Activated T-cell treated with anti-CD3 and anti-CD28 coated beads, Interleukin-2, amount 50 U/mL, for 1 hour (primary cell): Measurements from ENCODE around the gene CDC14B.
"Not testable (repeated sequence)": the region's sequence is repeated elsewhere in the genome, so short reads cannot be mapped to it uniquely, and the experiment has no call there.

Experiments
- DNase-seq: peaks from one replicate; pipeline ENCODE4 v3.0.0-alpha.2; 2020

The CDC14B gene

DNA sequence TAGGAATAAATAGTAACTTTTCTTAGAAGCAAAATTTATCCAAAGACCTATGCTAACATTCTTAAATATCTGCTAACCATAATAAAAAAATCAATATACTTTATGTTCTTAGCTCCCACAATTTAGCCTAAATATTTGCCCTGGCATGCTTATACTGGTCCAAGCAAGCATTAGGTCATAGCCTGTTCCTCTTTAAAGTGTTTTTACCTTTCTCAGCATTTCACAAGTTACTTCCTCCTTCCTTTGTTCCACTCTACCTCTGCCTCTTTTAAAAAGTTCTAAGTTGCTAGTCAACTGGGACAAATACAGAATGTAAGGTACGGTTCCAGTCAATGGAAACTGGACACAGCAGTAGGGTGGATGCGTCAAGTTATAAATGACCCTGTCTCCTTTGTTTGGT, 37.4 kb downstream of the CDC14B start:
- DNase-seq: not testable (repeated sequence)

- no peak for DNase-seq
Measured at GRCh38 chr9:96581786-96582185, 37.9 kb downstream of the CDC14B start.

DNA sequence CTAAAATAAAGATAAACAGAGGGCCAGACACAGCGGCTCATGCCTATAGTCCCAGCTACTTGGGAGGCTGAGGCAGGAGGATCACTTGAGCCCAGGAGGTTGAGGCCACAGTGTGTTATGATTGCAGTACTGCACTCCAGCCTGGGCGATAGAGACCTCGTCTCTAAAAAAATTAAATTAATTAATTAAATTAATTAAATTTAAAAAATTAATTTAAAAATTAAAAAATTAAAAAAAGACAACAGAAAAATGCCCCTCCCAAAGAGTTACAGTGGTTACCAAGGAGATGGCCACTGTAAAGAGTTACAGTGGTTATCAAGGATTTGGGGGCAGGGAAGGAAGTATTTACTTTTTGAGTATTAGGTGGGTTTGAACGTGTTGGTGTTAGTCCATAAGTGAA, 38.3 kb downstream of the CDC14B start:
- no peak for DNase-seq

DNA sequence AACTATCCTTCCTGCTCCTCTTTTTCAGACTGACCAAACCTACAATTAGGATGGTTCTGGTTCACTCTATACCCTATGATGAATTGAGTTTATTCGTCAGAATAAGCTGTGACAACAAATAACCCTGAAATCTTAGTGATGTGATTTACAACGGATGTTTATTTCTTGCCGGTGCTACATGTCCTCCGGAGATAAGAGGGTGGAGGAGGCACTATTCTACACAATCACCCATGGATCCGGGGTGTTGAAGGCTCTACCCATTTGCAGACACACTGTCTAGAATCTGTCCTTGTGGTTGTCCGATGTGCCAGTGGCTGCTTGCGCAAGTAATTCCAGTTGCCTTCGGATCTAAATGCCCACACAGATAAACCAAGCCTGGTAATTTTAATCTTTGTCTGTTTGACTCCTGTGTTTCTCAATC, 44.7 kb downstream of the CDC14B start:
- DNase-seq: no peak

DNA sequence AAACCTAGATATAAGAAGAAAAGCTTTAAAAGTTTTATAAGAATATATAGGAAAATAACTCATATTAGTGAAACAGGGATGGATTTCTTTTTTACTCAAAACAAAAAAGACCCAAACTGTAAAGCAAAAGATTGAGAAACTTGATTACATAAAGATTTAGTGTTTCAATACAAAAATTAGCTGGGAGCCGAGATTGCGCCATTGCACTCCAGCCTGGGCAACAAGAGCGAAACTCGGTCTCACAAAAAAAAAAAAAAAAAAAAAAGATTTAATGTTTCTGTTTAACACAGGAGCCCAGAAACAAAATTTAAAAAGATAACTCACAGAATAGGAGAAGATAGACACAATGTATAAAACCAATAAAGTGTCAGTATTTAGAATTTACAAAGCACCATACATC, 45.2 kb downstream of the CDC14B start:
- DNase-seq: no peak

GRCh38 chr9:96567203-96567700, 52.4 kb downstream of the CDC14B start:
- DNase-seq: no peak

DNA sequence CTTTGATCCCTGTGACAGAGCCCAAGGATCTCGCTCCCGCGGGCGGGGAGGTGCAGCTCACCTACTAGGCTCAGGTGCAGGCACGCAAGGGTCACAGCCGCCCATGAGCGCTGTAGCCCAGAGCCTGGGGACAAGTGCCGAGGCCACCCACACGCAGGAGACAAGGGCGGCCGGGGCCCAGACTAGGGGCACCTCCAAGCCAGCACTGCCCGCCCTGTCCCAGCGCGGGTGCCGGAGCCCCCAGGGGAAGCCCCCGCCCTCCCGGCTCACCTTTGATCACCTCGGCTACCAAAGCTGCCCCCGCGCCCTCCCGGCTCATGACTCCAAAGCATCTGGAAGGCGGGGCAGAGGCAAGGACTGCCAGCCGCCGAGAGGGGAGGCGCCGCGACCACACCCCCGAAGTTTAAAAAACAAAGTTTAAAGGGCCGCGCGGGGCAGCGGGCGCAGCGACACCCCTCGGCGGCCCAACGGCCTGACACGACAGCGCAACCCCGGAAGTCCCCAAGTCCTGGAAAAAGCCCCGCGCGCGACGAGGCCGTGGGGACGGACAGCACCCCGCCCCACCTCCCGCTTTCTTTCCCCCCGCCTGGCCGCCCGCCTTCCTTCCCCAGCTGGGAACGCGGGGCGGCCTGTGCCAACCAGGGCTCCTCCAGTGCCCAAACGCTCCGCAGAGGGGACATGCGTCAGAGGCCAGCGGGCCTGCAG, 53.0 kb downstream of the CDC14B start:
- peak; percentile 79 for DNase-seq

DNA sequence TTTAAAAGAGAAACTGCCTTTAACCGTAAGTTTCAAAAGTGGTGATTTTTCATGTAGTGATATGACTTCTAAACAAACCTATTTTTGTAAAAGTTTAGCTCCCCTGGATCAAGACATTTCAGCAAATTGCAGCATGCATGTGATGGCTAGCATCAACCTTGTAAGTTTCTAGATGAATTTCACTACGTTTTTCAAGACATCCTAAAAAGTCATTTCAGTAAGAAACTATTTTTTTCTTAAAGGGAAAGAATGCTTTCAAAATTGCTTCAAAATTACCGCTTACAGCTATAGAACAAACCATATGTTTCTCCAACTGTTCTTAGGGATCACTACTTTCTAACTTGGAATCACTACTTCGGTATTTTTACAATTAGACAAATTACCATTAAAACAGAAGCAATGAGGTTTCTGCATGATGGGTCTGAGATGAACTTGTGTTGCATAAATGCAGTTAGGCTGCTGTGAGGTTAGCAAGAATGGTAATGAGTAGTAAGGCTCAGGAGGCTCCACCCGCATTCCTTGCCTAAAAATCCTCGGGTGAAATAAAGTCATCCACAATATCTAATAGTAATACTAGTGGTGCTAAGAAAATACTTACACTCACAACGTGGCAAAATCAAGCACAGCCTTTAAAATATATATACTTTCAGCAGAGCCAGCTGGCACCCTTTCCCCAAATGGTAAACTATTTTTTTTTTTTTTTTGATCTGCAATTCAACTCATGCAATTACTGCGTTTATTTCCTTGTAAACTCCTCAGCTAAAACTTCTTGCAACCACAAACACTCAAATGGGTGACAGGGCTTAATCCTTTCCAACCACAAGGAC, 53.8 kb downstream of the CDC14B start:
- no peak for DNase-seq

GRCh38 chr9:96564217-96564616, 55.4 kb downstream of the CDC14B start:
- no peak for DNase-seq

DNA sequence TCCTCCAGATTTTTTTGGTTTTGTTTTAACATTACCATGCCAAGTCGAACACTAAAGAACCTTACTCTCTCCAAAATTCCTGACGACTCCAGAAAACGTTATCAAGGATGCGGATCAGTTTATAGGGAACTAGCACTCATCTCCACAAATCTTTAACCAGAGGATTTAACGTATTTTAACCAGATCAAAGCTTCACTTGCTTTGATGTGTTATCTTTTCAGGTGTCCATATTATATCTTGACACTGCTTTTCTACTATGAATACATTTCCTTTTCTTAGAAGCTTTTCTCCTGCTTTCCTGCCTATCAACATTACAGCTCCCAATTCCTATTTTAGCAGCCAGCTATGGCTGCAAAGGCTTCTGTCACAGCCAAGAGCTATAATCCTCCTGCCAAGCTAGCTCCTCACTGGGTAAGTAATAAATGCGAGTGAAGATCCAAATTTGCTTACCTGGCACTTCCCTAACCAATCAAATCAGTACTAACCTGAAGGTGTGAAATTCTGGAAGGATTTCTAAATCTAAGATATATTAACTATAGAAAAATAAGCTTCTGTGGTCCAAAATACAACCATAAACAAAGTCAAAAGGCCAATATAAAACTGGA, 60.2 kb downstream of the CDC14B start:
- no peak for DNase-seq

DNA sequence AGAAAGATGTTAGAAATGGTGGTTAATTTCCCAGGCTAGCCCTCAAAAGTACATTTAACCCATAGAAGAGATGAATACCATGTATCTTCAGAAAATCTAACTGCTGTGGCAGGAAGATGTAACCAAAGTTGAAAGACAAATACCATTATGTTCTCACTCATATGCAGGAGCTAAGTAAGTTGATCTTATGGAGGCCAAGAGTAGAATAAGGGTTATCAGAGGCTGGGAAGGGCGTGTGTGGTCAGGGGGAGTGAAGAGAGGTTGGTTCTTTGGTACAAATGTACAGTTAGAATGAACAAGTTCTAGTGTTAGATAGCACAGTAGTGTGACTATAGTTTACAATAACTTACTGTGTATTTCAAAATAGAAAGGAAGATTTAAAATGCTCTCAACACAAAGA, 61.7 kb downstream of the CDC14B start:
- no peak for DNase-seq

- no peak for DNase-seq
Measured at GRCh38 chr9:96556701-96557461, 62.8 kb downstream of the CDC14B start.

- no peak for DNase-seq
Measured at GRCh38 chr9:96555567-96556386, 63.9 kb downstream of the CDC14B start.

DNA sequence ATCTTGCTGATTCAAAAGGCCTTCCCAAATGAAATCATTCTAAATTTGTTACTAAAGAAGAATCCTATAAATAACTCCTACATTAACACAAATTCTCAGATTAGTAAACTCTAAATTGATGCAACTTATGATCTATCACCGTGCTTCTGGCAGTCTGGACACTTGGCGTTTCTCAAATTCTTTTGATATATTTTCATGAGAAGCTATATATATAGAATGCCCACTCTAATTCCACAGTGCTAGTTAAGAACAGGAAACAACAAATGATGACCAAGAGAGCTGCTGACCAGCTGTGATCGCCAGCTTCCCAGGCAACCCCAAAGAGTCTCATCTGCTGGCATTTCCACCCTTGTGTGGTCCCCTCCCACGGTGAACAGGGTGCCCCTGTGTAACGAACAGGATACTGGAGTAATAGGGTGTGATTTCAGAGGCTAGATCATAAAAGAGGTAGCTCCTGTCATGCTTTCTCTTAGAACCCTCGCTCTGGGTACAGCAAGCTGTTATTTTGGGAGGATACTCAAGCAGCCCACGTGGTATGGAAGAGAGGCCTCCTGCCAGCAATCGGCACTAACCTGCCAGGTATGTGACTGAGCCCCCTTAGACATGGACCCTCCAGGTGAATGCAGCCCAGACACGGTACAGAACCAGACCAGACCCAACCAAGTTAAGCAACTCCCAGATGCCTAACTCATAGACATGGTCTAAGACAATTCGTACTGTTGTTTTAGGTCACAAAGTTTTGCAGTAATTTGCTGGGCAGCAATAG, 64.7 kb downstream of the CDC14B start:
- no peak for DNase-seq

DNA sequence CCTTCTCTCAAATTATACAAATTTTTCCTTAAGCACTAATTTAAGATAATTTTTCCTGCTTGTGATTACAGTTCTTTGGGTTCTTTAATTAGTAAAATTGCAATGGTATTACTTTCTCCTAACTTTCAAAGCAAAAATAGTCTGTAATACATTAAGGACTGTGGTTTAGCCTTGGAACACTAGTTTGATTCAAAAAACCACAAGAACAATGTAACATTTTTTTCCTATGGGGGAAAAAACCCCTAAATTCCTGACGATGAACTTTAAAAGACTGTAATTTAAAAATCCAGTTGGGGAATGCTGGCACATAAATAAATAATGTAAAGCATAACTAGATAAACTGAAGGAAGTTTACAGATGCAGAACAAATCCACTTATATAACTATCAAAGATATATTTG, 65.3 kb downstream of the CDC14B start:
- DNase-seq: no peak

GRCh38 chr9:96553070-96553469, 66.6 kb downstream of the CDC14B start:
- no peak for DNase-seq

GRCh38 chr9:96551403-96551802, 68.2 kb downstream of the CDC14B start:
- no peak for DNase-seq

DNA sequence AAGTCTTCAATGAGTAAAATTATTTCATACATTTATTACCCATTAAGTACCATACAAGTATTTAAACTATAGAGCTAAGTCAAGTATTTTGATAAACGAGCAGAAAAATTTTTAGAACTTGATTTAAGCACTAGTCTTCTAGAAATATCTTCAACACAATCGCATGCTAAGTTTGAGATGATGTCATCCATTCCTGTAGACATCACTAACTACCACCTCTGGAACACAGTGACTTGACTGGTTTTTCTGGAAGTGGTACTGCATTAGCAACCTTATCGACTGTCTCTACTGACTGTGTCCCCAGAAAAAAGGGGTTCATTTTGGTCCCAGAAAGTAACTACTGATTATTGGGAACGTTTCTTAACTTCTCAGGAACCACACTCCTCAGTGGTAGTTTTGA, 69.0 kb downstream of the CDC14B start:
- no peak for DNase-seq

DNA sequence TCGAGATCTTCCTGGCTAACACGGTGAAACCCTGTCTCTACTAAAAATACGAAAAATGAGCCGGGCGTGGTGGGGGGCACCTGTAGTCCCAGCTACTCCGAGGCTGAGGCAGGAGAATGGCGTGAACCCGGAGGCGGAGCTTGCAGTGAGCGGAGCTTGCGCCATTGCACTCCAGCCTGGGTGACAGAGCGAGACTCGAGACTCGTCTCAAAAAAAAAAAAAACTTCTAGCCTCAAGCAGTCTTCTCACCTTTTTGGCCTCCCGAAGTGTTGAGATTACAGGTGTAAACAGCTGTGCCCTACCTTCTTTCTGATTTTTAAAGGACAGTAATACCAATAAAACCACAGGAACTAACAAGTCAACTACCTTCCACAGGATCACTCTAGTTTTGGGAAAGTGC, 76.5 kb downstream of the CDC14B start:
- DNase-seq: not testable (repeated sequence)

GRCh38 chr9:96540106-96540505, 79.5 kb downstream of the CDC14B start:
- no peak for DNase-seq

DNA sequence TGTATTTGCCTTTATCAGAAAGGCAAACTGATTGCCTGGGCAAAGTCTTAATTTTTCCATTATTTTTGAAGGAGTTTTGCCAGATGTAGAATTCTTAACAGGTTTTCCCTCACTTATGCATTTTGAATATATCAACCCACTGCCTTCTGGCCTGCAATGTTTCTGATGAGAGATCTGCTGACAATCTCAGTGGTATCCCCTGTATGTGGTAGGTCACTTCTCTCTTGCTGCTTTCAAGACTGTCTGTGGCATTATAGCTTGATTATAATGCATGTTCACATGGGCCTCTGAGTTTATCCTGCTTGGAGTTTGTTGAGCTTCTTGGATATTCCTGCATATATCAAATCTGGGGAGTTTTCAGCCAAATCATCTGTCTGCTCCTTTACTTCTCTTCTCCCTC, 87.5 kb downstream of the CDC14B start:
- DNase-seq: no peak
